ENCODE data around the gene ZDHHC8.

The ZDHHC8 gene

GRCh38 chr22:20096574-20097420 lies 34.8 kb upstream of the ZDHHC8 start:
- DNase-seq (ENCODE audit: low spot score): no peak

DNA sequence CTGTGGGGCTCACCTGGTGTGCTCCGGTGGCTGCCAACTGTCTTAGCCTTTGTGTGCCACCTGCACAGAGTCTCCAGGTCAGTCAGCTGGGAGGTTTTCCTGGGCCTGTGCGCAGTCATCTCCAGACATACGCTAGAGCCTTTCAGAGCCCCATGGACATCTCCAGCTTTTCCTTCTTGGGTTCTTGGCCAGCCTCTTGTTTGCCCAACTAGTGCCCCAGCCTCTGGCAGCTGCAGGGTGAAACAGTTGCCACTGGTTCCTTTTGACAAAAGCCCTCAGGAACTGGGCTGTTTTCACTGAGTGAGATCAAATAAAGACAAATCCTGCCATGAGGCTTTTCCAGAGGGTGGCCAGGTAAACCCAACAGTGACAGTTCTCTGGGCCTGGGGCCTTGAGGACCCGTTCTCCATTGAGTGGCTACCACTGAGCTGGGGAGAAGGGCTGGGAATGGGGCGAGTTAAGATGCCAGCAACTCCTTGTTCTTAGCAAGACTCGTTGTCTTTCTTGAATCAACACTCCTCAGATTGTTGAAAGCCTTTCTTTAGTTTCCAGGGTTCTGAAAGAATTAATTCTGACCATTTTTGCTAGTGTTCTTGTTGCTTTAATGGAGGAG lies 32.4 kb upstream of the ZDHHC8 start:
- DNase-seq (ENCODE audit: low spot score): no peak

DNA sequence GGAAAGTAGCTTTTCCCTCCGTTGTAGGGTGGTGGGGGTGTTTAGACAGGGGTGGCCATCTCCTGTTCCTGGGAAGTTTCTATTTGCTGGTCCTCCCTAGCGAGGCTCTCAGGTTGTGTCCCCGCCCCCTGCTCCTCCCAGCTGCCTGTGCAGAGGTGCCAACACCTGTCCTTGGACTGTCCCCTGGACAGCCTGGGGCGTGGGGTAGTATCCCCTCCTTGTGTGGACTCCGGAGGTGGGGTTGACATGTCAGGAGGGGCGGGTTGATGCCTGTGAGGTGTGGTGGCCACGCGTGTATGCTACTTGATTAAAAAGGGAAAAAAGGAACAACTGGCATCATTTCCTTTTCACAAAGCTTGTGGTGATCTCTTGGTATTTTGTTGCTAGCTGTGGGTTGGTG lies 30.0 kb upstream of the ZDHHC8 start:
- no peak for DNase-seq (ENCODE audit: low spot score)

DNA sequence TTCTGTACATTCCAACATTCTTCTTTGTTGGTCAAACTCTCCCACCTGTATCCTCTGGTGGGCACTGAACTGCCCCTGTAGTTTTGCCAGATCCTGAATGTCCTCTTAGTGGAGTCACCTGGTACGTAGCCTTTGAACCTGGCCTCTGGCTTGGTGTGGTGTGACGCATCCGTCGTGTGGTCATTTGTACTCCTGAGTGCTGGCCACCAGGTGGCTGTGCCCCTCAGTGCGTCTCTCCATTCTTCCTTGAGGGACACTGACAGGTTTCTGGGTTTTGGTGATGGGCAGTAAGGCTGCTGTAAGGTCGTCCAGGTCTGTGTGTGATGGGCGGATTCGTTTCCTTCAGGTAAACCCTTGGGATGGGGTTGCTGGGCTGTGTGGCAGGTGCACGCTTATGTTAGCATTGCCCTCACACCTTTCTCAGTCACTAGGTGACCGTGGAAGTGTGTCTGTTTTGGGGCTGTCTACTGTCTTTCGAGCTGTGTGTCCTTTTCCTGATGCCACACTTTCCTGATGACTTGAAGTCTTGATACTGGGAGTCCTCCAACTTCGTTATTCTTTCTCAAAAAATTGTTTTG lies 29.3 kb upstream of the ZDHHC8 start:
- DNase-seq (ENCODE audit: low spot score): no peak

- no peak for DNase-seq (ENCODE audit: low spot score)
These were observed 26.0 kb upstream of the ZDHHC8 start for GRCh38 chr22:20105456-20106204.

GRCh38 chr22:20106205-20106848 lies 25.3 kb upstream of the ZDHHC8 start:
- DNase-seq (ENCODE audit: low spot score): no peak

DNA sequence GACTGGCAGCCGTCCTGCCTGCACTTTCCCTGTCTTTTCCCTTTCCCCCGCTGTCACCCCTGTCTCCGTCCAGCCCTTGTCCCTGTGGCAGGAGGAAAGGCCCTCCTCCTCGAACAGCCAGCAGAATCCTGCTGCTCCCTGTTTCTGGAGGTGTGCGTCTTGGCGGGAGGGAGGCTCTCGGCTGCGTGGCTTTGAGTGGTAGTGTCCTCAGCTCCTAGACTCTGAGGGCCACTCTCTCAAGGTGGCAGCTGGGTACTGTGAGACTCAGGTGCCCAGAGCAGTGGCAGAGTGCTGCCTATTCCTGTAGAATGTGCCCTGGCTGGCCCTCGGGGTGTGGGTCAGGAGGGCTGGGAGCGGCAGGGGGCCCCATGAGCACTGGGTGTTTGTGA lies 24.8 kb upstream of the ZDHHC8 start:
- no peak for DNase-seq (ENCODE audit: low spot score)

GRCh38 chr22:20107471-20107901 lies 24.1 kb upstream of the ZDHHC8 start:
- DNase-seq (ENCODE audit: low spot score): no peak

- DNase-seq (ENCODE audit: low spot score): no peak
These were observed 23.4 kb upstream of the ZDHHC8 start for GRCh38 chr22:20107951-20108756.

DNA sequence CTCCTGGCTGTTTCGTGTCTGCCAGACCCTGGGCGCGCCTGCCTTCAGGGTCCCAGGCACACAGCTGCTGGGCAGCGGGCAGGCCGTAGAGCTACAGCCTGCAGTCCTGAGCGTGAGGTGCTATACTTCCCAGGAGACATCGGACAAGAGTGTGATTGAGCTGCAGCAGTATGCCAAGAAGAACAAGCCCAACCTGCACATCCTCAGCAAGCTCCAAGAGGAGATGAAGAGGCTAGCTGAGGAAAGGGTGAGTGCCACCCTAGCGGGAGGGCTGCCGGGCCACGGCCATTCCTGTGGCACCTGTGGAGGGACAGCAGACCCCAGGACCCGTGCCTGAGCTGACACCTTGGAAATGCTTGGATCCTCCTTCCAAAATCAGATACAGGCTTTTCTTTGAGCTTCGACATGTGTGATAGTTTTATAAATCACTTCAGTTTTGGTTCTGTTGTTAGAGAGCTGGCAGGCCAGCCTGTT lies 22.8 kb upstream of the ZDHHC8 start:
- DNase-seq (ENCODE audit: low spot score): no peak

DNA sequence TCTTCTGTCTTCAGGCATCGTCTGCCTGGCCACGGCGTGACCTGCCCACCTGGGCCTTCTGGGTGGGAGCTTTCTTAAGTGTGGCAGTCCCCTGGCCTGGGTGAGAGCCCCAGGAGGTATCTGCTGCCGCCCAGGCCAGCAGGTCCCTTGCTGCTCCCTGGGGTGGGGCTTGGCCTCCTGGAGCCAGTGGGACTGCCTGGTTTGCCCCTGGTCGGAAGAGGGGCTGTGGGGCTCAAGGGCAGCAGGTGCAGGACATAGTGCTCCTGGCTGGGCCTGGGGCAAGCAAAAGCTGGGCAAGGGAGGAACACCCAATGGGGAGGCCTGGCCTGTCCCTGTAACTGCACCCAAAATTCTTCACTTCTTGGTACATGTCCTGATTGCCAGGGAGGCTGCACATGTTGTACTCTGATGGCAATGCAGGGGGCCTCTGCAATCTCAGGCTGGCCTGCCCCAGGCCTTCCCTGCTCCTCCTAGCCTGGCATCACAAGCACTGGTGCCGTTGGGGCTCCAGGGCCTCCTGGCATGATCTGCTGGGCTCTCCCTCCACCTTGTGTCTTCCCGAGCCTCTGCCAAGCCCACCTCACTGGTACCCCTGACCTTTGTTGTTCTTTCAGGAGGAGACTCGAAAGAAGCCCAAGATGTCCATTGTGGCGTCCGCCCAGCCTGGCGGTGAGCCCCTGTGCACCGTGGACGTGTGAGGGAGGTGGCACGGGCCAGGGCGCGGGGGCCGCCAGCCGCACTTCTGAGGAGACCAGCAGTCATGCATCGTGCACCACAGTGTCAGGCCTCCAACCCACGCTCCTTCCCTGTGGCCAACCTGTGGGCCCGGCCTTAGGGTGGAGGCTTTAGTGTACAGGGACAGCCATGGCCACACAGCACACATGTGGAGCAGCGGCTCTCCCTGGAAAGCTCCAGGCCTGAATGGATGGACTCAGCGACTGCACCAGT lies 21.9 kb upstream of the ZDHHC8 start:
- DNase-seq (ENCODE audit: low spot score): no peak

GRCh38 chr22:20110359-20110985 lies 21.1 kb upstream of the ZDHHC8 start:
- no peak for DNase-seq (ENCODE audit: low spot score)

DNA sequence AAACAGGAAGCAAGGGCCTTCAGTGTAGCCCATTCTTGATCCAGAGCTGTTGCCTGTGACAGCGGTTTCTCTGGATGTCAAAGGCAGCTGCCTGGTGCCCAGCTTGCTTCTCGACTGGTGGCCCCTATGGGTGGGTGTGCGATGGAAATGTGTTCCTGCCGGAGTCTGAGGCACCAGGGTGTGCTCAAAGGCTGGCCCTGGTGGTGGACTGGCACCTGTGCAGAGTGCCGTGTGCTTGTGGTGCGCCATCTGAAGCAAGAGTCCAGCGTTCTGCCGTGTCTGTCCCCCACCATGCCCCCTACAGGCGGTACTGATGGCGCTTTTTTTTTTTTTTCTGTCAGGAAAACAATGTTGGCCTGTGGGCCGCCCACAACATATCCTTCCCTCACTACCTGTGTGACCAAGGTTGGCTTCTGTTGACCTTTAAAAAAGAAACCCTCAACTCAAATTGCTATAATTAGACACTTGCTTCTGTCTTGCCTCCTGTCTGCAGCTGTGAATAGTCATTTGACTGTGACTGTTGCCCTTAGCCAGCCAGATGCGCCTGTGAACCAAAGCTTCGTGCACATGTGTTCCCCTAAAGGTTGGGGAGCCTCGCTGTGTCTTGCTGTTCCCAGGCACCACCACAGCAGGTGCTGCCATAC lies 20.4 kb upstream of the ZDHHC8 start:
- peak; percentile 33 for DNase-seq (ENCODE audit: low spot score)

DNA sequence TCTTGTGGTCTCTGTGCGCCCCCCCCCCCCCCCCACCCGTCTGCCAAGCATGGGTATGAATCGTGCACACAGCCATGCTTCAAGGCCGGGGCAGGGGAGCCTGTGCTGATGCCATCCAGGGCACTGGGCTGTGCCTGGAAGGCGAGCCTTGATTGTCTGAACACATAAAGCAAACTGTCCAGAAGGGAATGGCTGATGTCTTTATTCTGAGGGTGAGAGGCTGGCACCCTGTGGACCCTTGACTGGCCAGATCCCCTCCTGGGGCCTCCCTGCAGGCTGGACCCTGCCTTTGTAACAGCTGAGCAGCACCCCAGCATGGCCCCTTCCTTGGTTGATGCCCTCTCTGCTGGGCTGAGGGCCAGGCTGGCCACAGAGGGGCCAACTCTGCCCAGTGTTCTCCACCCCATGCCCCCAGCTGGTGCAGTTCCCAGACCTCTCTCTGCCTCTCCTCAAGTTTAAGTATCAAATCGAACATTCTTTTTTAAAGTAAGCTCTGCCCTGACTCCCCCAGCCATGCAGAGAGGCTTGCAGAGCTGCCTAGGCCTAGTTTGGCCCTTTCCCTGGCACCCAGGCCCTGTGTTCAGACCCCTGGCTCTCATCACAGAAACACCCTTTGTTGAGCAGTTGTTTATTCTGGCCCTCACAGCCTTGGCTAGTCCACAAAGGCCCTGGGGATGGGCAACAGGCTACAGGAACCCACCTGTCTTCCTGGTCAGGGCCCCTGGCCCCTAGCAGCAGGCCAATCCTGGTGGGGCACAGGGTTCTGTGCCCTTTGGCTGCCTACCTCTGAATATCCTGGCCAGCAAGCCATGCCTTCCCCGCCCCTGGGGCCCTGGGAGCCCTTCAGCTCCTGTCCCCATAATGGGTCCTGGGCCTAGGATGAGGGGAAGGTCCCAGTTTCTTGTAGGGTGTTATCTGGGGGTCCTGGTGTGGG lies 19.6 kb upstream of the ZDHHC8 start:
- DNase-seq (ENCODE audit: low spot score): no peak

DNA sequence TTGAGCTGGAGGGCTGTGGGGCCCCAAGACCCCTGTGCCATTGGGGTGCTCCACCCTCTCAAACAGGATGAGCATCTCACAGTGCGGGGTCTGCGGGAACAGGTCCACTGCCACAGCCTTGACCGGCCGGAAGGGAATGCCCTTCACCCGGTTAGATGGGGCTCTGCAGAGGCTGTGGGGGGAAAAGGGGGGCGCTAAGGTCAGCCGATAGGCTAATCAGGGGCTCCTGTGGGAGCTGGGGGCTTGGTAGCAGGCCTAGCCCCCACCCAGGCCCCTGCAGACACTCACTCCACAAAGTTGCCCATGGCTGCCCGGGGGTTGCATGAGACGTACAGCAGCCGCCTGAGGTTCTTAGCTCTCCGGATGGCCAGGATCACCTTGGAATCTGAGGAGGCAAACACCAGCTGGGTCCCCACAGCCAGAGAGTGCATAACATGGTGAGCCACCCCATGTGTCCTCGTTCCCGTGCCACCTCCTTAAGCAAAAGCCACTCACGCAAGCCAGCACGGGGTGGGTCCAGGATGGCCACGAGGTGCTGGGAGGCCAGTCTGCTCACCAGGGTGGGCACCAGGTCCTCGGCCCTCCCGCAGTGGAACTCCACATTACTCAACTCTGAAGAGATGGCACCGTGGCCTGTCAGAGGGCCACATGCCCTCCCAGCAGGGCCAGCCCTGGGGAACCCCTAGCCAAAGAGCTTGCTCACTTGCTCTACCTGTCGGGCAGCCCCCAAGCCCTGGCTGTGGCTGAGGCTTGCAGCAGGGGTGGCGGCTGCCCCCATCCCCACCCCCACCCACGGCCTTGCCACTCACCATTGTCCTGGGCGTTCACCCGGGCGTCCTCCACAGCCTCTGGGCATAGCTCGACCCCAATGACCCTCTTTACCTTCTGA lies 18.7 kb upstream of the ZDHHC8 start:
- no peak for DNase-seq (ENCODE audit: low spot score)

DNA sequence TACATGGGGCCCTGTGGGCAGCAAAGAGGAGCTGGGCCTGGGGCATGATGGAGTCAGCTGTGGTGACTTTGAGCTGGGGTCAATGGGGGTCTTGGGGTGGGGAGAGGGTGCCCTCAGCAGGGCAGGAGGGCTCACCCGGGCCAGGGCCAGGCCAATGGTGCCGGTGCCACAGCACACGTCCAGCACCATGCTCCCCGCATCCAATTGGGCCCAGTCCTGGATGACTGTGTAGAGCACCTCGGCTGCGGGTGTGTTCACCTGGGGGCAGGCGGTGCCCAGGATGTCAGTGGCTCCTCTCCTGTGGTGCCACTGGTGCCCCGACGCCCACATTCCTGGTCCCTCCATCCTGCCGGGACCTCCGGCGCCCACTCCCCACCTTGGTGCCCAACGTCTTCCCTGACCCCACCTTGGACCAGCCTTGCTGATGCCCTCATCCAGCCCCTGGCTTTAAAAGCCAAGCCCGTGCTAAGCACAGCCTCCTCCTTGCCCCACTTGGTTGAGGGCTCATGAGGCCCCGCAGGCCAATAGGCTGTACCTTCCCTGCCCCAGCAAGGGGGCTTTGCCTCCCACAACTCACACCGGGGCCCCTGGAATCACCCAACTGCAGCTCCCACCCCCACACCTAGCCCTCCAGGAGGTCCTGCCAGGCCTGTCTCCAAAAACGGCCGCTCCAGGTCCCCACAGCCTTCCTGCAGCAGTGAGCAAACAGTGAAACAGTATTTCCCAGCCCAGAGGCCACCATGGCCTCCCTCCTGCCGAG lies 17.9 kb upstream of the ZDHHC8 start:
- DNase-seq (ENCODE audit: low spot score): no peak
